OCI-LY3 (cell line): ENCODE measurements around the gene MAD2L1BP.

ENCODE experiments used
- EZH2phosphoT487 ChIP-seq: fragments of 200-600 bp; shearing (Covaris generic); IDR thresholded peaks from 2 replicates; pipeline ENCODE4 v1.6.1; 2018; ENCODE audit warnings: antibody characterized with exemption, mixed run types, low read depth
- TF ChIP-seq, protein P1 (sequence below): fragments of 200-600, 300-600 bp; sonication (generic); IDR thresholded peaks from 2 replicates; pipeline ENCODE4 v1.5.1; 2014; ENCODE audit warnings: antibody characterized with exemption, low read length, low read depth

DNA sequence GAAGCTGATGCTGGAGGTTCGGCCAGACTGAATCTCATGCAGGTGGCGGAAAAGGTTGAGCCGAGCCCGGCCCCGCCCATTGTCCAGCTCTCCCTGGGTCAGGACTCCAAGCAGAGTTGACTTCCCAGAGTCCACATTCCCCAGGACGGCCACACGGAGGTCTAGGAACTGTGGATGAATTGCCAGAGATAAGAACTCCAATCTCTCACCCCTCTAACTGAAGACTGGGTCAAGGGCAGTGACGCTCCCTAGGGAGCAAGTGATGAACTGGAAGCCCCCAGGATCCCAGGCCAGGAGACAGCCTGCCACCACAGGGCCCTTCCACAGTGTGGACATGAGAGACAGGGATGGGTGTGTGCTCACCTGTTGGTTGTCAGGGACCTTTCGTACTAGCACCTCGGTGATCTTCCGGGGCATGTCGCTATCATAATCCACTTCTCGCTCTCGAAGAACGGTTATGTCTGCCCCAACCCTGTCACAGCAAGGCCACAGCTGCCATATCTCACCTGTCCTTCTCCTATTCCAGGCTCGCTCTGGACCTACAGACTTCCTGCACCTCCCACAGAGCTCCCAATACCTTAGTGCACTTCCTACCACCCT, 10.1 kb upstream of the MAD2L1BP start:
- TF ChIP-seq, protein P1, sequence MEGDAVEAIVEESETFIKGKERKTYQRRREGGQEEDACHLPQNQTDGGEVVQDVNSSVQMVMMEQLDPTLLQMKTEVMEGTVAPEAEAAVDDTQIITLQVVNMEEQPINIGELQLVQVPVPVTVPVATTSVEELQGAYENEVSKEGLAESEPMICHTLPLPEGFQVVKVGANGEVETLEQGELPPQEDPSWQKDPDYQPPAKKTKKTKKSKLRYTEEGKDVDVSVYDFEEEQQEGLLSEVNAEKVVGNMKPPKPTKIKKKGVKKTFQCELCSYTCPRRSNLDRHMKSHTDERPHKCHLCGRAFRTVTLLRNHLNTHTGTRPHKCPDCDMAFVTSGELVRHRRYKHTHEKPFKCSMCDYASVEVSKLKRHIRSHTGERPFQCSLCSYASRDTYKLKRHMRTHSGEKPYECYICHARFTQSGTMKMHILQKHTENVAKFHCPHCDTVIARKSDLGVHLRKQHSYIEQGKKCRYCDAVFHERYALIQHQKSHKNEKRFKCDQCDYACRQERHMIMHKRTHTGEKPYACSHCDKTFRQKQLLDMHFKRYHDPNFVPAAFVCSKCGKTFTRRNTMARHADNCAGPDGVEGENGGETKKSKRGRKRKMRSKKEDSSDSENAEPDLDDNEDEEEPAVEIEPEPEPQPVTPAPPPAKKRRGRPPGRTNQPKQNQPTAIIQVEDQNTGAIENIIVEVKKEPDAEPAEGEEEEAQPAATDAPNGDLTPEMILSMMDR = no peak
- no peak for TF ChIP-seq EZH2phosphoT487
